HAP-1 (cell line): ENCODE data around the gene RNASE8.
A peak's percentile ranks its signal among the peaks of the same experiment; 100 is the strongest.

ENCODE experiments used
- DNase-seq, 2 experiments: peaks; one replicate each; pipeline ENCODE4 v3.0.0-alpha.2; 2016 to 2020; ENCODE audit warnings: low spot score in 2 of 2
- H3K27me3 ChIP-seq: fragments of 250-450 bp; sonication (Bioruptor Pico); 2 replicates; pipeline ENCODE4 v1.5.1; 2020; ENCODE audit warnings: low read depth, mild to moderate bottlenecking, moderate library complexity
- H3K36me3 ChIP-seq: fragments of 250-450 bp; sonication (Bioruptor Pico); replicated peaks from 2 replicates; pipeline ENCODE4 v1.5.1; 2020; ENCODE audit warnings: mild to moderate bottlenecking
- H3K4me1 ChIP-seq: fragments of 250-450 bp; sonication (Bioruptor Pico); 2 replicates; pipeline ENCODE4 v1.5.1; 2020; ENCODE audit warnings: mild to moderate bottlenecking
- H3K4me3 ChIP-seq: fragments of 250-450 bp; sonication (Bioruptor Pico); 2 replicates; pipeline ENCODE4 v1.5.1; 2020; ENCODE audit warnings: mild to moderate bottlenecking, moderate library complexity
- H3K9me3 ChIP-seq: fragments of 250-450 bp; sonication (Bioruptor Pico); 2 replicates; pipeline ENCODE4 v1.5.1; 2020; ENCODE audit warnings: mild to moderate bottlenecking, moderate library complexity
- in situ Hi-C: fragments of 300-500 bp; cut with MboI; formaldehyde crosslinking; loops from 3 replicates; pipeline ENCODE4 v1.14.3; 2020; ENCODE audit warnings: low sequenced_read_pairs, inconsistent platforms, mixed read lengths

The RNASE8 gene

DNA sequence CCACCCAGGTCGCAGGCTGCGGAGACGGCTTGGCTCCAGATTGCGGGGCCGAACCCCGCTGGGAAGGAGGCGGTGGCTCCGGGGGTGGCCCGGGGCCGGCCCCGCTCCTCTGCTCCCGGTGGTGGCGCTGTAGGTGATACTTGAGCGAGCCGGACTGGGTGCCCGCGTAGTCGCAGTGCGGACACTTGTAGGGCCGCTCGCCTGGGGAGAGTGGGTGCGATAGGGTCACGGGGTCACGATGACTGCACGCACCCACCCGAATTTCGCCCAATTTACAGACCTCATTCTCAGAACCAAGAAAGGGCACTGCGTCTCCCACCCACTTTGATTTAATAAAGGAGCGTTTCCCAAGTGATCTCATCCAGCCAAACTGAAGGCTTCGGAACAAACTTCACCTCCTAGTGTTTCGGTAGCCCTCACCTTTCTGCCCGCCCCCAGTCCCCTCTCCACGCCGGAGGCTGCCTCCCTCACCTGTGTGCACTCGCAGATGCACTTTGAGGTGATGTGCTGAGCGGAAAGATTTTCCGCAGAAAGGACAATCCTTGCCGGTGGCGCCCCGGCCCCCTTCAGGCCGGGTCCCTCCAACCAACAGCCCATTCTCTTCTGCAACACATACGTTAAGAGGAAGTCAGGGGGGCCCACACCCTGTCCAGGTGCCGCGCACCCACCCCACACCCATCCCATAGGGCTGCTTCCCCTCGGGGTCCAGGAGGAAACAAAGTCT is 33.5 kb downstream of the RNASE8 start:
- peaks cover 43% of the 10 kb centered on the region for H3K36me3 ChIP-seq
- in situ Hi-C loops, result loop anchor here (25.0 kb wide), 1 partner anchor 754 kb away; the partner anchor contains the start of genes CCNB1IP1 and PARP2
- peaks cover 20% of the 10 kb centered on the region for H3K4me1 ChIP-seq
- no peaks in the 10 kb centered on the region for H3K27me3 ChIP-seq
- H3K9me3 ChIP-seq, result no peaks in the 10 kb centered on the region
- DNase-seq, result no peak
- H3K4me3 ChIP-seq, result no peak overlapping the region

DNA sequence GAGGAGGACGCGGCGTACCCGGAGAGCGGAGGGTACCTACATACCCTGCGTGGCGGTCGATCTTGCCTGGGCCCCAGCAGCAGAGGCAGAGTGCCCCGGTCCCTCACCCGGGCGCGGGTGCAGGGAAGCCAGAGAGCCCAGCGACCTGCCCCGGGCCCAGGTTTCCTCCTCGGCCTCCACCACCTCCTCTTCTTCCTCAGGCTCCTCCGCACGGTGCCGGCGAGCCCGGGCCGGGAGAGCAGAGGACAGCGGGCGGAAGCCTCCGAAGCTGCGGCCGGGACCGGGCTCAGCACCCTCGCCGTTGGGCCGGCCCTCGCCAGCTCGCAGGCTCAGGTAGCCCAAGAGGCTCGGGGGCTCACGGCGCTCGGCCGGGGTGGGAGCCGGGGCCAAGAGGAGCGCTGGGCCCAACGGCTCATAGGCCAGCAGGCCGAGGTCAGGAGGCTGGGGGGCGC is 34.2 kb downstream of the RNASE8 start:
- peaks cover 43% of the 10 kb centered on the region for H3K36me3 ChIP-seq
- in situ Hi-C loops, result loop anchor here (25.0 kb wide), 1 partner anchor 755 kb away; the partner anchor contains the start of genes CCNB1IP1 and PARP2
- no peak overlapping the region for H3K4me3 ChIP-seq
- no peak for DNase-seq
- H3K4me1 ChIP-seq, result peaks cover 23% of the 10 kb centered on the region
- H3K9me3 ChIP-seq, result no peaks in the 10 kb centered on the region
- H3K27me3 ChIP-seq, result no peaks in the 10 kb centered on the region

DNA sequence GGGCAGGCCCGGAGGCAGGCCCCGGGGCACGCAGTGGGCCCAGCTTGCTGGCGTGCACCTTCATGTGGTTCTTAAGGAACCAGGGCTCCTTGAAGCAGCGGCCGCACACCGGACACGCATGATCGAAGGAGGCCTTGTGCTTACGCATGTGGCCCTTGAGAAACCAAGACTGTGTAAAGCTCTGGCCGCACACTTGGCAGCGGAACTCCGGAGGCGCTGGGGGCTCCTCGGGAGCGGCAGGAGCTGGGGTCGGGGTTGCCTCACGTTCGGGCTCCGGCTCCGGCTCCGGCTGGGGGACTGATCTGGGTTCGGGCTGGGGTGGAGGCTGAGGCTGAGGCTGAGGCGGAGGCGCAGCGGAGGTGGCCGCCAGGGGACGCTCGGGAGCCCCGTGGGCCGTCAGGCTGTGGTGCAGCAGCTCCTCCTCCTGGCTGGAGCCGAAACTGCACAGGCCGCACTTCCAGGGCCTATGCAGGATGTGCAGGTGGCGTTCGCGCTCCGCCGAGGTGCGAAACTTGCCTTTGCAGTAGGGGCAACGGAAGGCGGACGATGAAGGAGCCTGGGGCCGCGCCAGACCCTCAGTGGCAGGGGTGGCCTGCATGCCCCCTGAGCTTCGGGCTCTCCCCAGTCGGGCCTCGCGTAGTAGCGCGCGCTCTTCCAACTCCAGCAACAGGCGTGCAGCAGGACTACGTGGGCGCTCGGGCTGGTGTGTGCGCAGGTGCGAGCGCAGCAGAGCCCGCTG is 34.8 kb downstream of the RNASE8 start:
- Histone ChIP-seq H3K9me3 (no peaks in the 10 kb centered on the region), H3K36me3 (peaks cover 43% of the 10 kb centered on the region), H3K4me1 (peaks cover 29% of the 10 kb centered on the region), H3K27me3 (no peaks in the 10 kb centered on the region), H3K4me3 (no peak overlapping the region)
- in situ Hi-C loops, result loop anchor here (25.0 kb wide), 1 partner anchor 755 kb away; the partner anchor contains the start of genes CCNB1IP1 and PARP2
- peak; percentile 54 to 93 for DNase-seq

DNA sequence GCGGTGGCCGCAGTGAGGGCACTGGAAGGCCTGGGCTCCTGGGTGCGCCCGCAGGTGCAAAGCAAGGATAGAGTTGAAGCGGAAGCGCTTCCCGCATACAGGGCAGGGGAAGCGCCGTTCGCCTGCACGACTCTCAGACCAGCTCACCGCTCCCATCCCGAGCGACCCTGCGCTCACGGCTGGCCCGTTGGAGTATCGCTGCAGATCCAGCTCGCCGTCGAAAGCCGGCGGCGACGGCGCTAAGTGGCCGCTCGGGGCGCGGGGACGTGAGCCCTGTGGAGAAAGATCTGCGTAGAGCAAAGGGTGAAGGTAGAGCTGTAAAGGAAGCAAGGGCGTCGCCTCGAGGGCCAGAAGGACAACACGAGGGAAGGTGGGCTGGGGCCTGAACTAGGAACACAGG is 35.4 kb downstream of the RNASE8 start:
- no peak for DNase-seq
- in situ Hi-C loops, result loop anchor here (25.0 kb wide), 1 partner anchor 756 kb away; the partner anchor contains the start of genes CCNB1IP1 and PARP2
- H3K4me3 ChIP-seq, result no peak overlapping the region
- H3K4me1 ChIP-seq, result peaks cover 30% of the 10 kb centered on the region
- peaks cover 43% of the 10 kb centered on the region for H3K36me3 ChIP-seq
- H3K27me3 ChIP-seq, result no peaks in the 10 kb centered on the region
- H3K9me3 ChIP-seq, result no peaks in the 10 kb centered on the region

DNA sequence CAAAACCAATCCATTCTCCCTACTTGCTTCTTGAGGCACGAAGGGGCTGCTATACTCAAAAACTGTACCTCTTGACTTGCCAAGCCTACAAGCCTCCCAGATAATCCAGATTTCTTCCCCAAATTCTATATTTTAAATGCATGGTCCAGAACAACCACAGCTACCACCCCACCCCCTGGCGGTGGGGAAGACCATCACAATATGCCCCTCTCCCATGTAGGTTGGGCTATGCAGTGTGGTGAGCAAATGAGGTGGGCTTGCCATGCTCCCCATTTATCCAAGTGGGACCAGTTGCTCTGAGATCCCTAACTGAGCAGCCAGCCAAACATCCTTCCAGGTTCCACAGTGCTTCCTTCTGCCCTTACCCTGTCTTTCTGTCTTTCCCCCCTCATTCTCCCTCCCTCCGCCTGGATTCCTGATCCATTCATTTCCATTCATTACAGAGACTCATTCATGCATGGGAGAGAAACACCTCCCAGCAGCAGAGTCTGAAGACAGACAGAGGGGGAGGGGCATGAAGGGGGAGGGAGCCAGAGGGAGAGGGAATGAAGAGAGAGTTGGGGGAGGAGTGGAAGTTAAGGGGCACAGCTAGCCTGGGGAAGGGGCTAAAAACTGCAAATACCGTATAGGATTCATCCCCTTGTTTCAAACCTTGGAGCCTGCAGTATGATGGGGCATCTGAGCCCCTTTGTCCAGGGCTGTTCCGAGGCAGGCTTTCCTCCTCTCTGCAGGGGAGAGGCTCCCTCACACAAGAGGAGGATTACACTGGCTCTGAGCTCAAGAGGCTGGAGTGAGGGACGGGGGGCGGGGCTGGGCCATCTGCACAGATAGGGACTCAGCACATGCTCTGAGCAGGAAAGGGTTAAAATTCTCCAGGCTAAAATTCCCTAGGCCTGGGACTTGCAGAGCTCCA is 36.4 kb downstream of the RNASE8 start:
- DNase-seq, result peak; percentile 89
- peak overlapping the region; percentile 21 for H3K4me3 ChIP-seq
- no peaks in the 10 kb centered on the region for H3K27me3 ChIP-seq
- H3K4me1 ChIP-seq, result peaks cover 30% of the 10 kb centered on the region
- peaks cover 39% of the 10 kb centered on the region for H3K36me3 ChIP-seq
- no peaks in the 10 kb centered on the region for H3K9me3 ChIP-seq
- in situ Hi-C loops, result loop anchor here (25.0 kb wide), 1 partner anchor 757 kb away; the partner anchor contains the start of genes CCNB1IP1 and PARP2

DNA sequence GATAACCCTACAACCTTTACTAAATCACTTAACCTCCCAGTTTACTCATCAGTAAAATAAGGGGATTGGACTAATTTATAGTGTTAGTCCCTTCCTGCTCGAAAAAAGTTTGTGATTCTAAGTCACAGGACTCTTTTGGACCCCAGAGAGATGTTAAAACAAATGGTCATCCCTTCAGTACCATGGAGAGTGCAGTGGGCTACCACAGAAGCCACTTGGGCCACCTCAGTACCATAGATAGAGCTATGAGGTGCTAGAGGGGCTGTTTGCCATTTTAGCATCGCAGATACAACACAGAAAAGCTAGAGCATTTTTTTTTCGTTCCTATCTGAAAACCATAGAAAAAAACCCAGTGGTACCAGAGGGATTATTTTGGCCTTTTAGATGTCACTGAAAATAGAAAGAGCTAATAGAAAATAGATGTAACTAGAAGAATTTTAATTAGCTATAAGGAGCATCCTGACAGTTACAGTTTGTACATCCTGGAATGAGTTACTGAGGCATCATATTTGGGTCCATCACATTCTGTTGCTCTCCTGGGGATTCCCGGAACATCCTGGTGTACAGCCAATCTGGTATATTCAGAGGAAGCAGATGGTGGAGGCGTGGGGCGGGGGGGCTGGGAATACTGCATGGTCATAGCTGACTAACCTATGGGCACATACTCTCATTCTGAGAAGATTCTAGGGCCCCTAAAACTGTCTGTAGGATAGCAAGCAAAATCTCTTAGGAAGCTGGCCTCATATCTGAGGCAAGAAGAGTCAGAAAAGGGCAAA is 38.0 kb downstream of the RNASE8 start:
- Histone ChIP-seq H3K4me1 (peaks cover 33% of the 10 kb centered on the region), H3K4me3 (no peak overlapping the region)

DNA sequence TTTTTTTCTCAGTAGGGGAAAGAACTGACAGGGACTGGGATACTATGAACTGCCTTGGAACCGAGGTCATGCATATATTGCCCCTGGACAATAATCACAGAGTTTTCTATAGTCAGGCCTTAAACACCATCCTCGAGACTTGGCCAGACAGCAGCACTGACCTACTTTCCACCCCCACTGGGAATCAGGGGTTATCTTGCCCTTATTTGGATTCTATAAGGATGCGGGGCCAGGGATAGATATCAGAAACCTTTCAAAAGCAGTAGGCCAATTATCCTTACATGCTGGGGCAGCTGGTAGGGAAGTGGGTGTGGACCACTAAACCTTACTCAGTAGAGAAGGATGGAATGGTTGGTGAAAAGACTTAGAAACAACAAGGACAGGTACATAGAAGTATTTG is 38.8 kb downstream of the RNASE8 start:
- Histone ChIP-seq H3K9me3 (no peaks in the 10 kb centered on the region), H3K4me1 (peaks cover 33% of the 10 kb centered on the region), H3K36me3 (peaks cover 18% of the 10 kb centered on the region), H3K27me3 (no peaks in the 10 kb centered on the region), H3K4me3 (no peak overlapping the region)
- in situ Hi-C loops, result loop anchor here (25.0 kb wide), 1 partner anchor 759 kb away; the partner anchor contains the start of genes CCNB1IP1 and PARP2
- no peak for DNase-seq

More for the DNA sequence above, 38.0 kb downstream of the RNASE8 start:
- in situ Hi-C loops, result loop anchor here (25.0 kb wide), 1 partner anchor 758 kb away; the partner anchor contains the start of genes CCNB1IP1 and PARP2
- peaks cover 26% of the 10 kb centered on the region for H3K36me3 ChIP-seq
- no peaks in the 10 kb centered on the region for H3K9me3 ChIP-seq
- no peak for DNase-seq
- H3K27me3 ChIP-seq, result no peaks in the 10 kb centered on the region

DNA sequence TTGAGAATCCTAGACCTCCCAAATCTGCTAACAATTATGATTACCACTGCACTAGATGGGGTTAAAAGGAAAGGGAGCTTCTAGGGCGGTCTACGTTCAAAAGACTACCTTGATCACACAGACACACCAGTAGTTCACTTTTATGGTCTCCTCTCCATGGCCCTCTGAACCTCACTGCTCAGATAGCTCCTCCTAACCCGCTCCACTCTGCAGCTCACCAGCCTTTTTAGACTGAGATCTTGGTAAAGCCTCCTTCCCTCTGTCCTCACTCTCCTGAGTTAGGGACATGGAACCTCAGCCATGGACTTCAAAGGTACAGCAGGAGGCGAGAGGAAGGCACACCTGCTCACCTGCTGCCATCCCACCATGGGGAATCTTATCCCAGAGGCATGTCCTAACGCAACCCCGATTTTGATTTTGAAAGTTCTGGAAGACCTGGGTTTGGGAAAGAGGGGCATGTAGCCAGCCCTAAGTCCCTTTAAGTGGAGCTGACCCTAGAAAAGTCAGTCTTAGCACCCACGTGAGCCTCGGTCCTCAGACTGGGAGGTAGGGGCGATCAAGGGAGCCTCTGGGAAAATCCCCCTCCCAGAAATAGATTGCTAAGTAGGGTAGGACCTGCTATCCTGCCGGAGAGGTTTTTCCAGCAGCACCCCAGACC is 39.5 kb downstream of the RNASE8 start:
- H3K27me3 ChIP-seq, result no peaks in the 10 kb centered on the region
- H3K36me3 ChIP-seq, result peaks cover 11% of the 10 kb centered on the region
- no peaks in the 10 kb centered on the region for H3K9me3 ChIP-seq
- peaks cover 33% of the 10 kb centered on the region for H3K4me1 ChIP-seq
- DNase-seq, result no peak
- H3K4me3 ChIP-seq, result peak overlapping the region; percentile 37
- in situ Hi-C loops, result loop anchor here (25.0 kb wide), 1 partner anchor 760 kb away; the partner anchor contains the start of genes CCNB1IP1 and PARP2

DNA sequence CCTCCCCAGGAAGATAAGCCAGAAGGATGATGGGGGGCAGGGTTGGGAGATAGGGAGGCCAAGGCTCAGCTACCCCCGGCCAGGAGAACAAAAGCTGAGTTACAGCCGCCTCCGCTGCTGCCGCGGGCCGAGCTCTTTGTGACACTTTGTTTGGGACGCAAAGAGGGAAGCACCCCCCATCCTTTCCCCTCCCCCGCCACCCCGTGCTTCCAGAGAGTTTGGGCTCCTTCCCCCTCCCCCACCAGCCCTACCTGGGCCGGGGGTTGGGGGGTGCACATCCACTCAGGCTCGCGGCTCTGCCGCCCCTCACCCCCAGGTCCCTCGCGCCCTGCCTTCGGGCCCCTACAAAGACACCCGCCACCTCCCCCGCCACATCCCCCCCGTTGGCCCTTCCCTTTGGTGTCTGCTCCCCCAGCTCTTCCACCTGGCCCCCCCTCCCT is 40.0 kb downstream of the RNASE8 start:
- peaks cover 5% of the 10 kb centered on the region for H3K36me3 ChIP-seq
- peak overlapping the region; percentile 37 for H3K4me3 ChIP-seq
- no peaks in the 10 kb centered on the region for H3K27me3 ChIP-seq
- H3K9me3 ChIP-seq, result no peaks in the 10 kb centered on the region
- peak in 1 of 2 experiments; percentile 69 for DNase-seq
- peaks cover 36% of the 10 kb centered on the region for H3K4me1 ChIP-seq
- in situ Hi-C loops, result loop anchor here (25.0 kb wide), 1 partner anchor 760 kb away; the partner anchor contains the start of genes CCNB1IP1 and PARP2

DNA sequence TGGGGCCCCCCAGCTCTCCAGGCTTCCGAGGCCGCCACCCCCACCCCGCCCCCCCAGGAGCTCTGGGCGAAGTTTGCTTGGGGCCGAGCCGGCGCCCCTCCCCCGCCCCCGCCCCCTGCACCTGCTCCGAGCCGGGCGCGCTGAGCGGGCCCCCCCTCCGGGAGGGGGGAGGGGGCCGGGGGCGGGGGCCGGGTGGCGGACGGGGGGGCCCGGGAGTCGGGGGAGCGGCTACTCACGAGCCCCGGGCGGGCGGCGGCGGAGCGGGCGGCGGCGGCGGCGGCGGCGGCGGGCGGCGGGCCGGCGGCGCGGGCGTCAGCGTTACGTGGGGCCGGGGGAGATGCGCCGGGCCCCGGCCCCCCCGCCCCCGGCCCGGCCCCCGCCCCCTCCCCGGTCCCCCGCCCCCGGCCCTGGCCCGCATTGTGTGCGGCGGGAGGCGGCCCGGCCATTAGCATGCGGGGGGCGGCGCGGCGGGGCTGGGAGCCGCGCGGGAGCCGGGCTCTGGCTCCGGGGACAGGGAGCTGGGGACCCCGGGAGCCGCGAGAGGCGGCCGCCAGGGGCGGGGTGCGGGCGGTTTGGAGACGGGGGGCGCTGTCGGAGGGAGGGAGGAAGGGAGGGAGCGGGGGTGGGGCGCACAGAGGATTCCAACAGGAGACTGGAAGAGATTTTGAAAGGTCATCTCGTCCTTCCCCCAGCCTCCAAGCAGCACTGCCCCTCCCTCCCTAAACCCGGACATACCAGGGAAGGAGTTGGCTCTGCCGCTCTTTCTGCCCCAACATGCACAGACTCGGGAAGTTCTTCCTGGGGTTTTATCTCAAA is 40.7 kb downstream of the RNASE8 start, which contains the start of gene ZNF219:
Gene ZNF219 (minus strand): TSS at position 580 of the 816 bp plus-strand sequence. CDS start 5,064 bp downstream, outside the sequence.
- peak; percentile 77 to 83 for DNase-seq
- in situ Hi-C loops, result loop anchor here (25.0 kb wide), 1 partner anchor 761 kb away; the partner anchor contains the start of genes CCNB1IP1 and PARP2
- Histone ChIP-seq H3K36me3 (no peaks in the 10 kb centered on the region; the same call in 1 of the 2 replicates), H3K9me3 (no peaks in the 10 kb centered on the region), H3K27me3 (no peaks in the 10 kb centered on the region), H3K4me3 (peak within 1 kb of the TSS; percentile 42), H3K4me1 (peaks cover 40% of the 10 kb centered on the region)
